ENCODE results near the gene OSGEP. TPM values are rescaled to one million over a fixed set of nuclear protein-coding genes. Genes with fewer than 3 reads are reported as not detected.

Gene OSGEP
- total RNA-seq, 4 donors from 2014 or later, result 26.7 to 146 (median 64.7) TPM

DNA sequence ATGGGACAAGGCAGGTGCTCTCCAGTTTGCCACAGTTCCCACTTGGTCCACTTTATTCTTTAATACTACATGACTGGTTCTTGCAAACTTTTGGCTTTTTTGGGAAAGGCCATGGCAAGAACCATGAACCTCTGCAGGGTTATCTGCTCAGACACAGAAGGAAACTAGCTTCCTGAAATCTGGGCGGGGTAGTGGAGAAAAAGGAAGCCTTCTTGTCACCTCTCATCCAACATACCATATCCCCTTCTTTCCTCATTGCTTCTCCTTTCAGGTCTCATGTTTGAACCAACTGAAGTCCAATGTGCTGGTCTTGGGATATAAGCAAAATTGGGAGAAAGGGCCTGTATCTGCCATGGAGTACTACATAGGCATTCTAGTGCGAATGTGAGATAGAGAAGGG, 13.2 kb downstream of the OSGEP start:
- in situ Hi-C loops (cut with MboI; ENCODE audit: low pct_ligation_motif_present in 1 of 4, low pct_unique_long_range_greater_than_20kb in 1 of 4, low sequenced_read_pairs in 3 of 4), result no loop called here
- intact Hi-C loops (cut with DNase I; ENCODE audit: low total_unique reads), result no loop called here
- H3K27ac ChIP-seq, result no peak overlapping the region
- H3K9me3 ChIP-seq, result no peaks in the 10 kb centered on the region
- H3K4me1 ChIP-seq, result no peaks in the 10 kb centered on the region
- H3K4me3 ChIP-seq, result no peak overlapping the region
- H3K27me3 ChIP-seq, result no peaks in the 10 kb centered on the region
- WGBS, 2 donors (ENCODE audit: low coverage in 1 of 2), result 95% methylated on average over 2 of the region's 2 CpGs; no CpG with 5 or more reads in 1 of the 2 donors
- TF ChIP-seq CTCF (IDR thresholded peaks at IDR 0.05), result no peak
- no peak for TF ChIP-seq POLR2A (IDR thresholded peaks at IDR 0.05)
- no peak for TF ChIP-seq POLR2AphosphoS5 (IDR thresholded peaks at IDR 0.05)
- TF ChIP-seq EP300 (IDR thresholded peaks at IDR 0.05; ENCODE audit: low read depth), result no peak
- no peak for DNase-seq
- H3K36me3 ChIP-seq, result peaks cover 0 to 7% (median 0%) of the 10 kb centered on the region in 4 donors

DNA sequence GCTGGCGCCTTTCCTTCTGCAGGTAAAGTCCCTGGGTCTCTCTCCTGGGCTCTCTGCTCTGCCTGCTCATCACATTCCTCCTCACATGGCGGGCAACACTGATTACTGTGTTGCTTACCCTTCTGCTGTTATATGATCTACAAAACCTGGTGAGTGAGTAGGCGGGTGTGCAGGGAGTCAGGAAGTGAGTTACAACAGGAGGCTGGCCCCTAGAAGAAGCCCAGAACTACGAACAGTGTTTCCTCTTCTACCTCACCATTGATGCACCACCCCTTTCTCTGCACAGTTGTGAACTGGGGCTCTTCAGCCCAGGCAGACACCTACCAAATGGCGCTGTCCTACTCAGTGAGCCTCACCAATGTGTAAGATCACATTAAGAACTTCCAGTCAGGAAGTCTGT, 13.7 kb downstream of the OSGEP start:
- Histone ChIP-seq H3K4me3 (no peak overlapping the region), H3K4me1 (no peaks in the 10 kb centered on the region), H3K27me3 (no peaks in the 10 kb centered on the region), H3K36me3 (peaks cover 0 to under 1% (median 0%) of the 10 kb centered on the region in 4 donors), H3K27ac (no peak overlapping the region), H3K9me3 (no peaks in the 10 kb centered on the region)
- intact Hi-C loops (cut with DNase I; ENCODE audit: low total_unique reads) (no loop called here), in situ Hi-C loops (cut with MboI; ENCODE audit: low pct_ligation_motif_present in 1 of 4, low pct_unique_long_range_greater_than_20kb in 1 of 4, low sequenced_read_pairs in 3 of 4) (no loop called here)
- no peak for DNase-seq
- no peak for TF ChIP-seq CTCF (IDR thresholded peaks at IDR 0.05)
- no peak for TF ChIP-seq POLR2A (IDR thresholded peaks at IDR 0.05)
- no peak for TF ChIP-seq POLR2AphosphoS5 (IDR thresholded peaks at IDR 0.05)
- no peak for TF ChIP-seq EP300 (IDR thresholded peaks at IDR 0.05; ENCODE audit: low read depth)
- WGBS, 2 donors (ENCODE audit: low coverage in 1 of 2), result 46 to 69% methylated on average over 3 to 5 of the region's 5 CpGs

DNA sequence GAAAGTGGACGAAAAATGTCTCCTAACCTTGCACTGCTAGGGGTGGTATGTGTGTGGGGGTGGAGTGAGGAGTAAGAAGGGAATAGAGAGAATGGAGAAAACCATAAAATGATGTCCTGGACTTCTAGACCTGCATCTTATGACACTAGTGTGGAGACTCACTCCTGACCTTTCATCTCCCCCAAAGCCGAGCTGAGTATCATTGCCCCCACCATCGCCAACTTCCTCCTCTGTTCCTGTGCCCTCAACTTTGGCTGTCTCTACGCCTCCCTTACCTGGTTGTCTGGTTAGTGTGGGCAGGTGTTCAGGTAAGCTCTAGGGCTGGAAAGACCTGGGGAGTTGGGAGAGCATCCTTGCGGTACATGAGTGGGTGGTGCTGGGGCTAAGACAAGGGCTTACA, 14.1 kb downstream of the OSGEP start:
- H3K9me3 ChIP-seq, result no peaks in the 10 kb centered on the region
- in situ Hi-C loops (cut with MboI; ENCODE audit: low pct_ligation_motif_present in 1 of 4, low pct_unique_long_range_greater_than_20kb in 1 of 4, low sequenced_read_pairs in 3 of 4) (no loop called here), intact Hi-C loops (cut with DNase I; ENCODE audit: low total_unique reads) (no loop called here)
- WGBS, 2 donors (ENCODE audit: low coverage in 1 of 2), result 89% methylated on average over 5 of the region's 5 CpGs; no CpG with 5 or more reads in 1 of the 2 donors
- H3K4me3 ChIP-seq, result no peak overlapping the region
- H3K4me1 ChIP-seq, result no peaks in the 10 kb centered on the region
- no peak for DNase-seq
- H3K27me3 ChIP-seq, result no peaks in the 10 kb centered on the region
- no peaks in the 10 kb centered on the region for H3K36me3 ChIP-seq
- no peak overlapping the region for H3K27ac ChIP-seq
- TF ChIP-seq POLR2AphosphoS5 (IDR thresholded peaks at IDR 0.05) (no peak), EP300 (IDR thresholded peaks at IDR 0.05; ENCODE audit: low read depth) (no peak), POLR2A (IDR thresholded peaks at IDR 0.05) (no peak), CTCF (IDR thresholded peaks at IDR 0.05) (no peak)

GRCh38 chr14:20438664-20439063, 15.9 kb downstream of the OSGEP start:
- in situ Hi-C loops (cut with MboI; ENCODE audit: low pct_ligation_motif_present in 1 of 4, low pct_unique_long_range_greater_than_20kb in 1 of 4, low sequenced_read_pairs in 3 of 4) (no loop called here), intact Hi-C loops (cut with DNase I; ENCODE audit: low total_unique reads) (no loop called here)
- DNase-seq, result no peak
- Histone ChIP-seq H3K27me3 (no peaks in the 10 kb centered on the region), H3K36me3 (no peaks in the 10 kb centered on the region), H3K9me3 (no peaks in the 10 kb centered on the region), H3K4me3 (no peak overlapping the region), H3K4me1 (no peaks in the 10 kb centered on the region), H3K27ac (no peak overlapping the region)
- TF ChIP-seq CTCF (IDR thresholded peaks at IDR 0.05) (no peak), POLR2A (IDR thresholded peaks at IDR 0.05) (no peak), EP300 (IDR thresholded peaks at IDR 0.05; ENCODE audit: low read depth) (no peak), POLR2AphosphoS5 (IDR thresholded peaks at IDR 0.05) (no peak)
- WGBS, 2 donors (ENCODE audit: low coverage in 1 of 2), result 85 to 94% methylated on average over 7 of the region's 7 CpGs
